WTC11 (cell line): ENCODE data around the gene LGALS3. TPM values are rescaled to one million over a fixed set of nuclear protein-coding genes. Genes with fewer than 3 reads are reported as not detected.

Experiments
- ATAC-seq: fragments of 200-7000 bp; cut with Tn5 transposase; 2 replicates; pipeline ENCODE4 v1.10.0; 2021; ENCODE audit warnings: mild to moderate bottlenecking, moderate library complexity
- CTCF ChIA-PET: fragments of 300-600 bp; sonication (Branson Sonifier 250); formaldehyde crosslinking; loops from one replicate; lab custom pipeline; 2021; ENCODE audit warnings: antibody characterized with exemption; lab: Charles Lee
- POLR2A ChIA-PET: fragments of 350-600 bp; sonication (Branson Sonifier 250); formaldehyde crosslinking; loops from one replicate; lab custom pipeline; 2021; ENCODE audit warnings: antibody characterized with exemption; lab: Charles Lee
- DNase-seq: peaks from one replicate; pipeline ENCODE4 v3.0.0; 2021; ENCODE audit warnings: low spot score
- H3K27ac Mint-ChIP-seq: 2 replicates; pipeline ENCODE4 v1.8.0; 2021; ENCODE audit warnings: mixed read lengths
- H3K27me3 Mint-ChIP-seq: 2 replicates; pipeline ENCODE4 v1.8.0; 2021; ENCODE audit warnings: low read depth, mild to moderate bottlenecking, moderate library complexity, mixed read lengths
- H3K36me3 Mint-ChIP-seq: 2 replicates; pipeline ENCODE4 v1.8.0; 2021; ENCODE audit warnings: mixed read lengths
- H3K4me1 Mint-ChIP-seq: 2 replicates; pipeline ENCODE4 v1.8.0; 2022; ENCODE audit warnings: mixed read lengths
- H3K4me3 Mint-ChIP-seq: 2 replicates; pipeline ENCODE4 v1.8.0; 2021; ENCODE audit warnings: mild to moderate bottlenecking, moderate library complexity, mixed read lengths
- H3K9me3 Mint-ChIP-seq: 2 replicates; pipeline ENCODE4 v1.8.0; 2021; ENCODE audit warnings: mixed read lengths
- ATF3 ChIP-seq: sonication (generic); formaldehyde crosslinking; conservative IDR thresholded peaks from 2 replicates; pipeline ENCODE4 v1.8.1; 2022; ENCODE audit warnings: mild to moderate bottlenecking, missing genetic modification reagents
- CDX4 ChIP-seq: fragments of 250-450 bp; sonication (Bioruptor Pico); IDR thresholded peaks from 2 replicates; pipeline ENCODE4 v1.9.0; 2021; ENCODE audit warnings: moderate library complexity, mild to moderate bottlenecking, inconsistent platforms, borderline replicate concordance
- CREB1 ChIP-seq: sonication (generic); formaldehyde crosslinking; IDR thresholded peaks from 2 replicates; pipeline ENCODE4 v1.8.0; 2023; ENCODE audit warnings: mild to moderate bottlenecking, missing genetic modification reagents
- E2F1 ChIP-seq: sonication (generic); formaldehyde crosslinking; IDR thresholded peaks from 2 replicates; pipeline ENCODE4 v1.8.0; 2022; ENCODE audit warnings: mild to moderate bottlenecking, missing genetic modification reagents
- ELF4 ChIP-seq: sonication (generic); formaldehyde crosslinking; IDR thresholded peaks from 2 replicates; pipeline ENCODE4 v1.8.1; 2022; ENCODE audit warnings: low read depth, mild to moderate bottlenecking, moderate library complexity, missing genetic modification reagents
- EMX1 ChIP-seq: fragments of 250-450 bp; sonication (Bioruptor Pico); IDR thresholded peaks from 2 replicates; pipeline ENCODE4 v1.8.0; 2021; ENCODE audit warnings: mild to moderate bottlenecking
- MYBL2 ChIP-seq: sonication (generic); formaldehyde crosslinking; IDR thresholded peaks from 2 replicates; pipeline ENCODE4 v1.8.1; 2023; ENCODE audit warnings: mild to moderate bottlenecking, moderate library complexity, missing genetic modification reagents
- NFATC4 ChIP-seq: fragments of 250-450 bp; sonication (Bioruptor Pico); IDR thresholded peaks from 2 replicates; pipeline ENCODE4 v1.9.0; 2021; ENCODE audit warnings: mild to moderate bottlenecking
- RORB ChIP-seq: fragments of 250-450 bp; sonication (Bioruptor Pico); IDR thresholded peaks from 2 replicates; pipeline ENCODE4 v1.9.0; 2021; ENCODE audit warnings: mild to moderate bottlenecking
- SMAD3 ChIP-seq: sonication (generic); formaldehyde crosslinking; IDR thresholded peaks from 2 replicates; pipeline ENCODE4 v1.8.0; 2022; ENCODE audit warnings: missing genetic modification reagents, mild to moderate bottlenecking, borderline replicate concordance
- SMAD4 ChIP-seq: sonication (generic); formaldehyde crosslinking; IDR thresholded peaks from 2 replicates; pipeline ENCODE4 v1.8.0; 2022; ENCODE audit warnings: mild to moderate bottlenecking, missing genetic modification reagents
- SP1 ChIP-seq: sonication (generic); formaldehyde crosslinking; conservative IDR thresholded peaks from 2 replicates; pipeline ENCODE4 v1.8.1; 2022; ENCODE audit warnings: missing genetic modification reagents
- TEAD1 ChIP-seq: sonication (generic); formaldehyde crosslinking; IDR thresholded peaks from 2 replicates; pipeline ENCODE4 v1.8.0; 2022; ENCODE audit warnings: mild to moderate bottlenecking, missing genetic modification reagents
- ZNF219 ChIP-seq: sonication (generic); formaldehyde crosslinking; IDR thresholded peaks from 2 replicates; pipeline ENCODE4 v1.8.0; 2023; ENCODE audit warnings: missing genetic modification reagents, mild to moderate bottlenecking, borderline replicate concordance
- ZNF263 ChIP-seq: sonication (generic); formaldehyde crosslinking; IDR thresholded peaks from 2 replicates; pipeline ENCODE4 v1.8.1; 2022; ENCODE audit warnings: low read depth, mild to moderate bottlenecking, moderate library complexity, missing genetic modification reagents
- ZNF281 ChIP-seq: sonication (generic); formaldehyde crosslinking; IDR thresholded peaks from 2 replicates; pipeline ENCODE4 v1.8.0; 2023; ENCODE audit warnings: mild to moderate bottlenecking, missing genetic modification reagents
- ZNF425 ChIP-seq: fragments of 250-450 bp; sonication (Bioruptor Pico); conservative IDR thresholded peaks from 2 replicates; pipeline ENCODE4 v1.9.0; 2021; ENCODE audit warnings: mild to moderate bottlenecking
- ZSCAN18 ChIP-seq: fragments of 250-450 bp; sonication (Bioruptor Pico); IDR thresholded peaks from 2 replicates; pipeline ENCODE4 v2.1.2; 2022; ENCODE audit warnings: mild to moderate bottlenecking, moderate library complexity
- total RNA-seq: library from RNA; stranded (reverse); gene quantifications from 3 replicates; pipeline ENCODE4 v1.2.3, GENCODE V29; 2021

The LGALS3 gene
- total RNA-seq, 1 experiment from 2014 or later = 5.8 TPM

GRCh38 chr14:55120571-55121495 lies 8.2 kb upstream of the LGALS3 start (continued):
- no peak for TF ChIP-seq E2F1 (CRISPR knock-in tag)
- TF ChIP-seq EMX1 (CRISPR knock-in tag) = no peak

- CTCF ChIA-PET = interaction anchor here (1.5 kb wide), 1 partner anchor 17 kb away, joined by 4 read pairs; no protein-coding TSS in a partner anchor
Observed at GRCh38 chr14:55121628-55122439, 7.2 kb upstream of the LGALS3 start.

GRCh38 chr14:55122440-55122986 lies 6.5 kb upstream of the LGALS3 start:
- H3K4me3 Mint-ChIP-seq = no peak overlapping the region
- POLR2A ChIA-PET = no interaction called here
- TF ChIP-seq TEAD1 (CRISPR knock-in tag) (no peak), SP1 (CRISPR knock-in tag) (no peak), ZNF281 (no peak), NFATC4 (no peak), ZNF219 (CRISPR knock-in tag) (no peak), ZNF425 (CRISPR knock-in tag) (no peak)
- ATAC-seq (no peak), DNase-seq (no peak)
- no peaks in the 10 kb centered on the region for H3K9me3 Mint-ChIP-seq
- peaks cover 5% of the 10 kb centered on the region for H3K4me1 Mint-ChIP-seq
- CTCF ChIA-PET = interaction anchor here (1.5 to 2.2 kb wide), 2 partner anchors 12 to 16 kb away, joined by 4 to 7 read pairs; no protein-coding TSS in a partner anchor
- no peak overlapping the region for H3K27ac Mint-ChIP-seq
- no peaks in the 10 kb centered on the region for H3K36me3 Mint-ChIP-seq
- peaks cover 24% of the 10 kb centered on the region for H3K27me3 Mint-ChIP-seq

More at GRCh38 chr14:55121628-55122439, 7.2 kb upstream of the LGALS3 start:
- no peak for ATAC-seq
- H3K4me3 Mint-ChIP-seq = no peak overlapping the region
- no peaks in the 10 kb centered on the region for H3K36me3 Mint-ChIP-seq
- no peaks in the 10 kb centered on the region for H3K9me3 Mint-ChIP-seq
- H3K4me1 Mint-ChIP-seq = peaks cover 5% of the 10 kb centered on the region
- peaks cover 17% of the 10 kb centered on the region for H3K27me3 Mint-ChIP-seq
- POLR2A ChIA-PET = no interaction called here
- DNase-seq = no peak
- H3K27ac Mint-ChIP-seq = no peak overlapping the region
- no peak for TF ChIP-seq SMAD4 (CRISPR knock-in tag)
- TF ChIP-seq ZNF263 (CRISPR knock-in tag) = no peak
- no peak for TF ChIP-seq RORB (CRISPR knock-in tag)

- ChIA-PET CTCF (interaction anchor here (1.5 to 2.2 kb wide), 2 partner anchors 12 to 15 kb away, joined by 4 to 7 read pairs; no protein-coding TSS in a partner anchor), POLR2A (no interaction called here)
- DNase-seq (no peak), ATAC-seq (no peak)
- no peak for TF ChIP-seq CDX4 (CRISPR knock-in tag)
- no peak for TF ChIP-seq ZSCAN18
- no peak for TF ChIP-seq SMAD4 (CRISPR knock-in tag)
- TF ChIP-seq MYBL2 (CRISPR knock-in tag) = no peak
- TF ChIP-seq CREB1 = no peak
- no peak for TF ChIP-seq ELF4 (CRISPR knock-in tag)
- no peak for TF ChIP-seq ATF3 (CRISPR knock-in tag)
- no peak for TF ChIP-seq SMAD3
- Mint-ChIP-seq H3K9me3 (no peaks in the 10 kb centered on the region), H3K4me3 (no peak overlapping the region), H3K27me3 (peaks cover 30% of the 10 kb centered on the region), H3K36me3 (no peaks in the 10 kb centered on the region), H3K27ac (no peak overlapping the region), H3K4me1 (peaks cover 5% of the 10 kb centered on the region)
Observed at GRCh38 chr14:55123101-55123500, 6.0 kb upstream of the LGALS3 start.
